HepG2 (cell line): ENCODE measurements around the gene CARMIL3. TPM values are rescaled to one million over a fixed set of nuclear protein-coding genes. Genes with fewer than 3 reads are reported as not detected.
A peak's percentile ranks its signal among the peaks of the same experiment; 100 is the strongest.

ENCODE experiments used
- ATAC-seq: fragments of 200-7000 bp; cut with Tn5 transposase; 3 replicates; pipeline ENCODE4 v1.9.1; 2020; ENCODE audit warnings: mild to moderate bottlenecking, moderate library complexity
- BruUV-seq: library from RNA; stranded (reverse); fragments of 400-500 nt; replicated peaks from 2 replicates; lab custom pipeline; 2021; lab: Mats Ljungman, UMichigan
- CTCF ChIA-PET: fragments of 300-600 bp; formaldehyde crosslinking; extraction: SDS; loops from one replicate; lab custom pipeline; 2021; ENCODE audit warnings: low total read pairs, inconsistent platforms, low intra/inter-chr PET ratio; lab: Yijun Ruan, JAX
- POLR2A ChIA-PET: fragments of 350-600 bp; sonication (Branson Sonifier 250); formaldehyde crosslinking; loops from one replicate; lab custom pipeline; 2020; ENCODE audit warnings: antibody characterized with exemption, inconsistent platforms; lab: Yijun Ruan, JAX
- DNase-seq: peaks from one replicate; pipeline ENCODE4 v3.0.0-alpha.2; 2015; ENCODE audit warnings: low spot score
- FAIRE-seq: peaks from 3 replicates; lab custom pipeline; 2011; peaks lifted over from hg19 to GRCh38; lab: Jason Lieb, UNC
- H2AFZ ChIP-seq: one replicate; pipeline ENCODE4 v1.6.1; 2011; ENCODE audit warnings: low read length, inconsistent platforms
- H3K27ac ChIP-seq: fragments of 300-600 bp; 3 replicates; pipeline ENCODE4 v1.8.0; 2011; ENCODE audit warnings: mixed run types, mild to moderate bottlenecking, mixed read lengths, low read length, inconsistent platforms; ENCODE audit not compliant: insufficient read depth; ENCODE audit errors: extremely low read length
- H3K27me3 ChIP-seq, 2 experiments: fragments of 200-600 bp in 1 of 2; 2 replicates in 1 of 2; 3 replicates in 1 of 2; pipeline versions ENCODE4 v1.6.0 to v1.8.0; 2011; ENCODE audit warnings: low read length in 2 of 2, mild to moderate bottlenecking in 2 of 2, moderate library complexity in 2 of 2, inconsistent platforms in 1 of 2; ENCODE audit not compliant: insufficient read depth in 2 of 2, control insufficient read depth in 1 of 2
- H3K36me3 ChIP-seq, 2 experiments: fragments of 200-600 bp in 1 of 2; replicated peaks in 1 of 2; 2 replicates in 1 of 2; 3 replicates in 1 of 2; pipeline versions ENCODE4 v1.5.1 to v1.8.0; 2011; ENCODE audit warnings: low read length in 2 of 2, inconsistent platforms in 1 of 2; ENCODE audit not compliant: insufficient read depth in 2 of 2, control insufficient read depth in 1 of 2
- H3K4me1 ChIP-seq: 2 replicates; pipeline ENCODE4 v1.5.1; 2012; ENCODE audit warnings: low read length, inconsistent platforms; ENCODE audit not compliant: insufficient read depth
- H3K4me2 ChIP-seq: 2 replicates; pipeline ENCODE4 v1.6.0; 2011; ENCODE audit warnings: low read depth, low read length, inconsistent platforms
- H3K4me3 ChIP-seq, 3 experiments: fragments of 200-600 bp in 1 of 3; sonication (generic), shearing (Covaris generic) in 1 of 3; replicated peaks in 1 of 3; 2 replicates each; pipeline ENCODE4 v1.5.1; 2011 to 2016; ENCODE audit warnings: low read length in 3 of 3, inconsistent platforms in 2 of 3, low read depth in 2 of 3, mild to moderate bottlenecking in 2 of 3, control low read depth in 1 of 3, mixed read lengths in 1 of 3; ENCODE audit not compliant: insufficient read depth in 1 of 3
- H3K79me2 ChIP-seq: one replicate; pipeline ENCODE4 v1.6.1; 2011; ENCODE audit warnings: low read length, inconsistent platforms; ENCODE audit not compliant: insufficient read depth
- H3K9ac ChIP-seq: 2 replicates; pipeline ENCODE4 v1.6.0; 2011; ENCODE audit warnings: mild to moderate bottlenecking, low read depth, low read length, inconsistent platforms; ENCODE audit not compliant: insufficient read depth
- H3K9me3 ChIP-seq: 2 replicates; pipeline ENCODE4 v1.5.1; 2012; ENCODE audit warnings: mild to moderate bottlenecking, low read length
- H4K20me1 ChIP-seq: 2 replicates; pipeline ENCODE4 v1.6.0; 2011; ENCODE audit warnings: inconsistent platforms, mild to moderate bottlenecking, low read length, moderate library complexity; ENCODE audit not compliant: insufficient read depth
- GMEB1 ChIP-seq: sonication (generic); formaldehyde crosslinking; IDR thresholded peaks from 2 replicates; pipeline ENCODE4 v1.5.1; 2020; ENCODE audit warnings: missing genetic modification reagents, mild to moderate bottlenecking, borderline replicate concordance
- KLF13 ChIP-seq: sonication (generic); formaldehyde crosslinking; IDR thresholded peaks from 2 replicates; pipeline ENCODE4 v1.4.0; 2020; ENCODE audit warnings: mild to moderate bottlenecking, missing genetic modification reagents
- MXD4 ChIP-seq: IDR thresholded peaks from 2 replicates; pipeline ENCODE4 v1.6.1; 2016; ENCODE audit warnings: mild to moderate bottlenecking, missing biosample characterization, missing genetic modification reagents
- PRDM15 ChIP-seq: sonication (generic); formaldehyde crosslinking; IDR thresholded peaks from 2 replicates; pipeline ENCODE4 v1.4.0; 2020; ENCODE audit warnings: missing genetic modification reagents
- TEAD3 ChIP-seq: optimal IDR thresholded peaks from 2 replicates; pipeline ENCODE3; 2016; ENCODE audit warnings: borderline replicate concordance
- ZNF260 ChIP-seq: sonication (generic); formaldehyde crosslinking; IDR thresholded peaks from 2 replicates; pipeline ENCODE4 v1.4.0; 2020; ENCODE audit warnings: missing genetic modification reagents, low read depth, mild to moderate bottlenecking, borderline replicate concordance
- ZNF572 ChIP-seq: sonication (generic); formaldehyde crosslinking; IDR thresholded peaks from 2 replicates; pipeline ENCODE4 v1.5.1; 2020; ENCODE audit warnings: mild to moderate bottlenecking, missing genetic modification reagents
- ZNF691 ChIP-seq: sonication (generic); formaldehyde crosslinking; IDR thresholded peaks from 2 replicates; pipeline ENCODE4 v1.4.0; 2020; ENCODE audit warnings: missing genetic modification reagents, low read depth, mild to moderate bottlenecking, borderline replicate concordance
- ZNF740 ChIP-seq: sonication (generic); formaldehyde crosslinking; IDR thresholded peaks from 2 replicates; pipeline ENCODE4 v1.4.0; 2020; ENCODE audit warnings: missing genetic modification reagents
- ZSCAN31 ChIP-seq: sonication (generic); formaldehyde crosslinking; IDR thresholded peaks from 2 replicates; pipeline ENCODE4 v1.5.0; 2020; ENCODE audit warnings: low read depth, mild to moderate bottlenecking, missing genetic modification reagents
- WGBS: methylation state at CpG from one replicate; pipeline ENCODE4 v1.1.6; 2017; ENCODE audit warnings: low lambda C conversion rate; 5-methylcytosine and 5-hydroxymethylcytosine counted together
- in situ Hi-C: cut with HindIII; loops from 2 replicates; pipeline ENCODE4 v1.10.0; 2017; ENCODE audit warnings: low pct_unique_long_range_greater_than_20kb; ENCODE audit not compliant: extremely low pct_ligation_motif_present
- intact Hi-C: fragments of 100-400 bp; cut with micrococcal nuclease; formaldehyde crosslinking; loops from one replicate; pipeline ENCODE4 v1.10.0; 2022; ENCODE audit not compliant: unreplicated experiment
- polyA plus RNA-seq, 8 experiments: library from polyadenylated mRNA; depleted of rRNA in 3 of 8; stranded (reverse) in 7 of 8; unstranded in 1 of 8; fragments of >200 nt; fragmentation: Illumina TruSeq in 4 of 8; extraction: Trizol in 4 of 8; gene quantifications; 2 replicates each; pipeline versions ENCODE4 v1.2.1 to v1.2.3, GENCODE V29; 2011 to 2016; ENCODE audit warnings: low read depth in 4 of 8, missing spikeins in 1 of 8, mixed read lengths in 1 of 8; ENCODE audit not compliant: insufficient read depth in 1 of 8
- total RNA-seq, 5 experiments: library from RNA; depleted of rRNA; stranded (reverse); fragments of >200 nt; fragmentation: Illumina TruSeq; extraction: Trizol; gene quantifications; 2 replicates each; pipeline ENCODE4 v1.2.3, GENCODE V29; 2016; ENCODE audit warnings: low read depth in 1 of 5

CARMIL3 gene
- total and polyA plus RNA-seq, 2 of the 13 experiments (the other 11 are each of a cell fraction or from before 2014, with no cell fraction given), result 0.27 to 0.55 TPM

- Histone ChIP-seq H3K4me2 (no peak overlapping the region), H4K20me1 (no peaks in the 10 kb centered on the region), H2AFZ (no peak overlapping the region), H3K4me1 (peaks cover 39% of the 10 kb centered on the region), H3K79me2 (no peaks in the 10 kb centered on the region), H3K9ac (no peak overlapping the region), H3K9me3 (no peaks in the 10 kb centered on the region), H3K27me3 (peaks cover 10 to 45% of the 10 kb centered on the region in 2 experiments), H3K4me3 (no peak overlapping the region), H3K27ac (no peak overlapping the region), H3K36me3 (no peaks in the 10 kb centered on the region)
- no peak for ATAC-seq
- no TSS peak for BruUV-seq
- no peak for DNase-seq
- FAIRE-seq, result no peak
- in situ Hi-C loops, result no loop called here
- intact Hi-C loops, result no loop called here
- ChIA-PET CTCF (no interaction called here), POLR2A (interaction anchor here (0.9 to 2.1 kb wide), 6 partner anchors 7 to 28 kb away, joined by 3 to 19 read pairs (median 4); partner anchors contain the start of genes DCAF11, NRL and PCK2)
- WGBS, result 3% methylated on average over 3 of the region's 3 CpGs
- TF ChIP-seq ZNF260 (no peak), ZNF740 (no peak), TEAD3 (CRISPR knock-in tag) (peak; percentile 32), ZSCAN31 (CRISPR knock-in tag) (no peak), KLF13 (CRISPR knock-in tag) (no peak), GMEB1 (CRISPR knock-in tag) (no peak), ZNF572 (peak; percentile 33; the same call in 1 of the 2 replicates), MXD4 (CRISPR knock-in tag) (no peak), PRDM15 (CRISPR knock-in tag) (no peak), ZNF691 (no peak)
These were observed 34.6 kb downstream of the CARMIL3 start for GRCh38 chr14:24086193-24086955.
